ENCODE results near the gene TRHDE.

The TRHDE gene

DNA sequence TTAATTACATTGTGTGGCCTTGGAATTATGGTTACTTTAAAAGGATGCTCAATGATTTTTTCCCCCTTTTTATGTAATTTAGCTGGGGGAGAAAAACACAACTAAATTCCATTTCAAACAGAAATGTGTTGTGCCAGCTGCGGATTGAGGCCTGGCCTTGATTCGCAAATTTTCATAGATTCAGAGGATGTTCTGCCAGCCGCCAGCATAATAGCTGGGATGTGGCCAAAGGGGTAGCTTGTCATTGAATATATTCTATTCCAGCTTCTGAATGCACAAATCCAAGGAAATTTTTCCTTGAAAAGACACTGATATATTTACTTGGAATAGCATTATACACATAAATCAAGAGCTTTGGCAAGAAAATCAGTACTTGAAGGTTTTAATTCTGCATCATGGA, 43.7 kb downstream of the TRHDE start:
- TF ChIP-seq, protein P1, sequence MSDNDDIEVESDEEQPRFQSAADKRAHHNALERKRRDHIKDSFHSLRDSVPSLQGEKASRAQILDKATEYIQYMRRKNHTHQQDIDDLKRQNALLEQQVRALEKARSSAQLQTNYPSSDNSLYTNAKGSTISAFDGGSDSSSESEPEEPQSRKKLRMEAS (IDR thresholded peaks at IDR 0.05; ENCODE audit: low read depth, low read length), result no peak
- TF ChIP-seq MYC (IDR thresholded peaks at IDR 0.05; ENCODE audit: low read depth, low read length) (no peak), POLR2A (IDR thresholded peaks at IDR 0.05; ENCODE audit: extremely low read depth, insufficient read length) (no peak)
- TF ChIP-seq, protein P2, sequence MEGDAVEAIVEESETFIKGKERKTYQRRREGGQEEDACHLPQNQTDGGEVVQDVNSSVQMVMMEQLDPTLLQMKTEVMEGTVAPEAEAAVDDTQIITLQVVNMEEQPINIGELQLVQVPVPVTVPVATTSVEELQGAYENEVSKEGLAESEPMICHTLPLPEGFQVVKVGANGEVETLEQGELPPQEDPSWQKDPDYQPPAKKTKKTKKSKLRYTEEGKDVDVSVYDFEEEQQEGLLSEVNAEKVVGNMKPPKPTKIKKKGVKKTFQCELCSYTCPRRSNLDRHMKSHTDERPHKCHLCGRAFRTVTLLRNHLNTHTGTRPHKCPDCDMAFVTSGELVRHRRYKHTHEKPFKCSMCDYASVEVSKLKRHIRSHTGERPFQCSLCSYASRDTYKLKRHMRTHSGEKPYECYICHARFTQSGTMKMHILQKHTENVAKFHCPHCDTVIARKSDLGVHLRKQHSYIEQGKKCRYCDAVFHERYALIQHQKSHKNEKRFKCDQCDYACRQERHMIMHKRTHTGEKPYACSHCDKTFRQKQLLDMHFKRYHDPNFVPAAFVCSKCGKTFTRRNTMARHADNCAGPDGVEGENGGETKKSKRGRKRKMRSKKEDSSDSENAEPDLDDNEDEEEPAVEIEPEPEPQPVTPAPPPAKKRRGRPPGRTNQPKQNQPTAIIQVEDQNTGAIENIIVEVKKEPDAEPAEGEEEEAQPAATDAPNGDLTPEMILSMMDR (IDR thresholded peaks at IDR 0.05; ENCODE audit: low read depth, low read length), result no peak
- DNase-seq (ENCODE audit: low read depth), result no peak
- no peak overlapping the region for H3K4me3 ChIP-seq (ENCODE audit: low read depth, low read length)

DNA sequence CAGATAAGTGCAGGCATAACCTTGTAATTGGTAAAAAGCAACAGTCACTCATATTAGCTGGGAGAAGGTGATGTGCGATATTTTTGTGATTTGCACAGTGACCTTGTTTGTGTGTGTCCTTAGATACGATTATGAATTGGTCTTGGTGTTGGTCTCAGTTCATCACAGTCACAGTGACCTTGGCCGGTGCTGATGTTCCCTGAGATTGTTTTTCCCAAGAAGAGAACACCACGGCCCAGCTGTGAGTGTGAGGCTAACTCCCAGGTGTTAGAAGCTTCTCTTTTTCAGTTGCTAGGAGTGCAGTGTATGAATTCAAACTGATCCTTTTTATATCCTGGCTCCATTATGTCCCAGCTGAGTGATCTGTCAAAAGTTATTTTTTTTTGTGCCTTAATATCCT, 46.2 kb downstream of the TRHDE start:
- TF ChIP-seq, protein P1 (IDR thresholded peaks at IDR 0.05; ENCODE audit: low read depth, low read length), result no peak
- TF ChIP-seq POLR2A (IDR thresholded peaks at IDR 0.05; ENCODE audit: extremely low read depth, insufficient read length) (no peak), MYC (IDR thresholded peaks at IDR 0.05; ENCODE audit: low read depth, low read length) (no peak)
- TF ChIP-seq, protein P2 (IDR thresholded peaks at IDR 0.05; ENCODE audit: low read depth, low read length), result no peak
- H3K4me3 ChIP-seq (ENCODE audit: low read depth, low read length), result no peak overlapping the region
- DNase-seq (ENCODE audit: low read depth), result no peak

DNA sequence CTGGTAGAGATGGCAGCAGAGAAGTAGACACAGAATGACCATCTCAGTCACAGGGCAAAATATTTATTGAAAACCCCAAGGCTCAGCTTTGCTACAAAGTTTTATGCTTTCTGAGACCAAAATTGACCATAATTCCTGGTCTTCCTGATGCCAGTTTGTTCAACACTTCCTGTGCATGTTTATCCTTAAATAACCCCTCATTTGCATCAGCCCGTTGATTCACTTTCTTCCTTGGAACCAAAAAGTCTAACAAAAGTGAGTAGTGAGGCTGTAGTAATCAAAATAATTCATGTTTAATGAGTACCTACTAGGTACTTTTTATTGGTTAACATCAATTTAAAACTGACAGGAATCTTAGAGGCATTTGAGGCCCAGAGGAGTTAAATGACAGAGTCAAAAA, 51.7 kb downstream of the TRHDE start:
- TF ChIP-seq POLR2A (IDR thresholded peaks at IDR 0.05; ENCODE audit: extremely low read depth, insufficient read length), result no peak
- TF ChIP-seq, protein P2 (IDR thresholded peaks at IDR 0.05; ENCODE audit: low read depth, low read length), result no peak
- TF ChIP-seq MYC (IDR thresholded peaks at IDR 0.05; ENCODE audit: low read depth, low read length), result no peak
- TF ChIP-seq, protein P1 (IDR thresholded peaks at IDR 0.05; ENCODE audit: low read depth, low read length), result no peak
- no peak for DNase-seq (ENCODE audit: low read depth)
- no peak overlapping the region for H3K4me3 ChIP-seq (ENCODE audit: low read depth, low read length)

DNA sequence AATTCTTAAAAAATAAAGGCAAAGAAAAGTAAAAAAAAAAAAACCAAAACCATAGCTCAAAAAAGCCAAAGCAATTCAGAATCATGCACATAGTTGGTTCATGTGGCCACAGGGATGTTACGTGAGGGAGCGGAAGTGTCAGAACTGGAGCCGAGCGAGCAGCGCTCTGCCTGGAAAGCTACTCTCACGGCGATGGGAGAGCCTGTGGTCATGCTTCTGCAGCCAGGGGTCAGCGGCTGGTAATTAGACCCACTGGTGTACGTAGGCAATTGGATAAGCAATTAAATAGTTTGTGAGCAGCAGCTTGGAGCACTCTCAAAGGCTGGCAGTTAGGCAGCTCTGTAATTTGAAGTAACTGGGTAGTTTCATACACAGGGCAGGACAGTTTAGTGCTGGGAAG, 58.1 kb downstream of the TRHDE start:
- no peak overlapping the region for H3K4me3 ChIP-seq (ENCODE audit: low read depth, low read length)
- DNase-seq (ENCODE audit: low read depth), result no peak
- TF ChIP-seq, protein P1 (IDR thresholded peaks at IDR 0.05; ENCODE audit: low read depth, low read length), result no peak
- TF ChIP-seq MYC (IDR thresholded peaks at IDR 0.05; ENCODE audit: low read depth, low read length) (no peak), POLR2A (IDR thresholded peaks at IDR 0.05; ENCODE audit: extremely low read depth, insufficient read length) (no peak)
- TF ChIP-seq, protein P2 (IDR thresholded peaks at IDR 0.05; ENCODE audit: low read depth, low read length), result no peak

DNA sequence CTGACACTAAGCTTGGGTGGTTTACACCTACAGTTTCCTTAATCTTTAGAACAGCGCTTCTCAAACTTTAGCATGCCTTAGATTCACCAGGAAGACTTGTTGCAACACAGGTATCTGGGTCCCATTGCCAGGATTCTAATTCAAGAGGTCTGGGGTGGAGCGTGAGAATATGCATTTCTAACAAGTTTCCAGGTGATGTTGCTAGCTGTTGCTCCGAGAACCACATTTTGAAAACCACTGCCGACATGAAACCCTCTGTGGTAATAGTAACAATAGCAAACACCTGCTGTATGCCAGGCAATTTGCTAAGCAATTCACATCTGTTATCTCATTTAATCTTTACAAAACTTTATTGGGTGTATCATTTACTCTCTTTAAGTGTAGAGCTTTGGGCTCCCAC, 58.6 kb downstream of the TRHDE start:
- no peak for DNase-seq (ENCODE audit: low read depth)
- H3K4me3 ChIP-seq (ENCODE audit: low read depth, low read length), result no peak overlapping the region
- TF ChIP-seq, protein P2 (IDR thresholded peaks at IDR 0.05; ENCODE audit: low read depth, low read length), result no peak
- no peak for TF ChIP-seq POLR2A (IDR thresholded peaks at IDR 0.05; ENCODE audit: extremely low read depth, insufficient read length)
- no peak for TF ChIP-seq MYC (IDR thresholded peaks at IDR 0.05; ENCODE audit: low read depth, low read length)
- TF ChIP-seq, protein P1 (IDR thresholded peaks at IDR 0.05; ENCODE audit: low read depth, low read length), result no peak

DNA sequence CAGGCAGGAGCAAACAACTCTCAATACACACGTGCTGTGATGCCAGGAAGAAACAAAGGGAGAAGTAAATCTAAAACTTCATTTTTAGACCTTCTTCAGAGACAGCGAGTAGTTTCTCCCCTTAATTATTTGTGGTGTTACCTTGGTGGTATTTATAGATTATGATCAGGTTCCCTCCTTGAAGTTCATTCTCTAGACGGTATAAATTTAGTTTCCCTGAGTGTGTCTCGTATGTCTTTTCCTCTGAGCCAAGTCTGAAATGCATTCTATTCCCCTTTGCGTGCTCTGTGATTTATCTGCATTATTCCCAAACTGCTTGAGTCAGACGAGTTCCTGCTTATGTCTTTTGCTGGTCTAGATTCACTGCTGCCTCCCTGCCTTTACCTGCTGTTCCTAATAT, 65.2 kb downstream of the TRHDE start:
- TF ChIP-seq, protein P2 (IDR thresholded peaks at IDR 0.05; ENCODE audit: low read depth, low read length), result no peak
- TF ChIP-seq POLR2A (IDR thresholded peaks at IDR 0.05; ENCODE audit: extremely low read depth, insufficient read length) (no peak), MYC (IDR thresholded peaks at IDR 0.05; ENCODE audit: low read depth, low read length) (no peak)
- TF ChIP-seq, protein P1 (IDR thresholded peaks at IDR 0.05; ENCODE audit: low read depth, low read length), result no peak
- DNase-seq (ENCODE audit: low read depth), result no peak
- H3K4me3 ChIP-seq (ENCODE audit: low read depth, low read length), result no peak overlapping the region

All from NB4 (cell line).